ENCODE measurements around the gene SNPH. TPM values are rescaled to one million over a fixed set of nuclear protein-coding genes. Genes with fewer than 3 reads are reported as not detected.

SNPH gene
- total and polyA plus RNA-seq, 2 of the 4 experiments (the other 2 are of a cell fraction) = 3.1 to 4.5 TPM

DNA sequence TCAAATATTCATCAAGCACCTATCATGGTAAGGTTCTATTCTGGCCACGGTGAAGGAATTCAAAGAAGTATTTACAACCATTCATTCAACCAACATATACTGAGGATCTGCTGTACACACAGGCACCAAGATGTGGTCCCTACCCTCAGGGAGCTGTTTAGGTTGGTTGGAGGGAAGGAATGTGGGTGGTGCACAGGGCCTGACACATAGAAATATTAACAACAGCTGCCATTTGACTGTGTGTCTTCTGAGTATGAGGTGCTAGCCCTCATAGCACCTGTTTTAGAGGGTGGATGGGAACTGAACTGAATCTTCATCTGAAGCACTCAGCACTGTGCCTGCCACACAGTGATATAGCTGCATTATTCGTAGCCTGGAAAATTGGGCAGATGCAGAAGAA lies 7.3 kb downstream of the SNPH start:
- no peak overlapping the region for H2BK20ac ChIP-seq (ENCODE audit: low read depth, low read length)
- BruUV-seq (replicated peaks) = no TSS peak
- WGBS, 2 experiments (ENCODE audit: extremely low coverage in 2 of 2, insufficient read length in 1 of 2) = no CpG with 5 or more reads among the region's 2 CpGs
- intact Hi-C loops (cut with micrococcal nuclease) (no loop called here), in situ Hi-C loops (cut with MboI; ENCODE audit: low sequenced_read_pairs) (no loop called here), dilution Hi-C loops (cut with HindIII; ENCODE audit: low sequenced_read_pairs, unreplicated experiment) (no loop called here)
- H3K18ac ChIP-seq (ENCODE audit: low read depth, low read length) = no peak overlapping the region
- no peak overlapping the region for H3K27ac ChIP-seq (ENCODE audit: insufficient read depth, low read length)
- TF ChIP-seq, protein P1, sequence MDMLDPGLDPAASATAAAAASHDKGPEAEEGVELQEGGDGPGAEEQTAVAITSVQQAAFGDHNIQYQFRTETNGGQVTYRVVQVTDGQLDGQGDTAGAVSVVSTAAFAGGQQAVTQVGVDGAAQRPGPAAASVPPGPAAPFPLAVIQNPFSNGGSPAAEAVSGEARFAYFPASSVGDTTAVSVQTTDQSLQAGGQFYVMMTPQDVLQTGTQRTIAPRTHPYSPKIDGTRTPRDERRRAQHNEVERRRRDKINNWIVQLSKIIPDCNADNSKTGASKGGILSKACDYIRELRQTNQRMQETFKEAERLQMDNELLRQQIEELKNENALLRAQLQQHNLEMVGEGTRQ (IDR thresholded peaks at IDR 0.05; ENCODE audit: low read depth, low read length) = no peak
- TF ChIP-seq RCOR1 (IDR thresholded peaks at IDR 0.05; ENCODE audit: insufficient replicate concordance, low read length) (no peak), BHLHE40 (IDR thresholded peaks at IDR 0.05; ENCODE audit: low read depth, low read length) (no peak)
- peaks cover 10% of the 10 kb centered on the region; the same call in 1 of the 2 replicates for H4K20me1 ChIP-seq (ENCODE audit: insufficient read depth, low read length)
- ChIA-PET CTCF (interaction anchor here (1.1 to 1.2 kb wide), 2 partner anchors 9 to 31 kb away, joined by 3 to 4 read pairs; no protein-coding TSS in a partner anchor), POLR2A (ENCODE audit: unreplicated experiment) (no interaction called here)
- H3K36me3 ChIP-seq (ENCODE audit: control insufficient read depth, insufficient read depth, low read length) = peaks cover 4% of the 10 kb centered on the region; the same call in 1 of the 2 replicates
- H3K4me3 ChIP-seq (ENCODE audit: insufficient read depth, low read depth, low read length) = no peak overlapping the region
- H3K9ac ChIP-seq (ENCODE audit: low read depth, low read length) = no peak overlapping the region
- H4K91ac ChIP-seq (ENCODE audit: insufficient read depth, low read depth, low read length) = no peak overlapping the region
- peaks cover 19% of the 10 kb centered on the region for H3K9me1 ChIP-seq (ENCODE audit: insufficient read depth, low read length)
- no peak overlapping the region for H3K4ac ChIP-seq (ENCODE audit: low read depth, low read length)
- no peaks in the 10 kb centered on the region for H3K9me3 ChIP-seq (ENCODE audit: control insufficient read depth, insufficient read depth, low read length)
- no peak overlapping the region for H3K56ac ChIP-seq (ENCODE audit: extremely low read depth, insufficient read depth, low read length)
- H2AK9ac ChIP-seq (replicated peaks; ENCODE audit: low read depth, low read length, poor library complexity) = no peak overlapping the region
- H2BK120ac ChIP-seq (ENCODE audit: low read depth, low read length) = no peak overlapping the region
- H3K4me2 ChIP-seq (ENCODE audit: low read depth, low read length) = no peak overlapping the region
- H2AK5ac ChIP-seq (ENCODE audit: low read depth, low read length) = no peak overlapping the region
- no peak overlapping the region for H3K14ac ChIP-seq (replicated peaks; ENCODE audit: low read depth, low read length)
- no peak for DNase-seq
- peaks cover 2% of the 10 kb centered on the region; the same call in 1 of the 2 replicates for H3K4me1 ChIP-seq (ENCODE audit: control insufficient read depth, insufficient read depth, low read length)
- no peak; the same call in 1 of the 2 replicates for ATAC-seq (ENCODE audit: low read depth)
- no peak overlapping the region for H2BK5ac ChIP-seq (ENCODE audit: low read depth, low read length, poor library complexity, severe bottlenecking)
- peaks cover 22 to 29% of the 10 kb centered on the region in 2 experiments for H3K79me1 ChIP-seq (ENCODE audit: low read depth in 1 of 2, low read length in 2 of 2)
- no peak overlapping the region for H4K8ac ChIP-seq (ENCODE audit: low read depth in 2 of 2, low read length in 2 of 2)
- H2BK15ac ChIP-seq (ENCODE audit: low read depth, low read length) = no peak overlapping the region
- H2AFZ ChIP-seq (replicated peaks; ENCODE audit: low read length, poor library complexity) = no peak overlapping the region
- no peak overlapping the region for H4K5ac ChIP-seq (ENCODE audit: low read depth, low read length)
- H3K23ac ChIP-seq (ENCODE audit: low read depth, low read length) = no peak overlapping the region
- H3K27me3 ChIP-seq (ENCODE audit: control insufficient read depth, insufficient read depth, low read length) = no peaks in the 10 kb centered on the region

Data from IMR-90 (cell line).